ENCODE data around the gene UFSP1.

DNA sequence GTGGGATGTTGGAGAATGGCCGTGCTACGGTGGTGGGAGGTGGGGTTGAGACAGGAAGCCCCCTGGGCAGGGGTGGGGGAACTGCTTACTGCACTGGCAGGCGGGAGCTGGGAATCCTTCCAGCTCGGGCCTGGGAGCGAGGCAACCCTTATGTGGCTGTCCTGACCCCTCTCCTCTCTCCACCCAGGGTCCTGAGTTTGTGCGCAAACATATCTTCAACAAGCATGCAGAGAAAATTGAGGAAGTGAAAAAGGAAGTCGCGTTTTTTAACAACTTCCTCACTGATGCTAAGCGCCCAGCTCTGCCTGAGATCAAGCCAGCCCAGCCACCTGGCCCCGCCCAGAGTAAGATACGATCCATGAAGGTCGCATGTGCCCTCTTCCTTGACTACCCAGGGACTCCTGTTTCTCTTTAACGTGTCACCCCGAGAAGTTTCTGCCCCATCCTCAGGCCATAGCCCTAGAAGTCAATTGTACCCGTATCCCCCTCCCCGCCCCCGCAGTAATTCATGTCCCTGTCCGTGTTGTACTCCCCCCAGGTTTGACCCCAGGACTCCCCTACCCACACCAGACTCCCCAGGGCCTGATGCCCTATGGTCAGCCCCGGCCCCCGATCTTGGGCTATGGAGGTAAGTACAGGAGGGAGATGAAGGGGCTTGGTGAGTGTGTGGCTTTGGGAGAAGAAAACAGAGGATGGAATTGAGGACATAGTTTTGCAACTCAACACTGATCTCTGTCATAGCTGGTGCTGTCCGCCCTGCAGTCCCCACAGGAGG is 1.8 kb downstream of the UFSP1 start:
- TF ChIP-seq, protein P1, sequence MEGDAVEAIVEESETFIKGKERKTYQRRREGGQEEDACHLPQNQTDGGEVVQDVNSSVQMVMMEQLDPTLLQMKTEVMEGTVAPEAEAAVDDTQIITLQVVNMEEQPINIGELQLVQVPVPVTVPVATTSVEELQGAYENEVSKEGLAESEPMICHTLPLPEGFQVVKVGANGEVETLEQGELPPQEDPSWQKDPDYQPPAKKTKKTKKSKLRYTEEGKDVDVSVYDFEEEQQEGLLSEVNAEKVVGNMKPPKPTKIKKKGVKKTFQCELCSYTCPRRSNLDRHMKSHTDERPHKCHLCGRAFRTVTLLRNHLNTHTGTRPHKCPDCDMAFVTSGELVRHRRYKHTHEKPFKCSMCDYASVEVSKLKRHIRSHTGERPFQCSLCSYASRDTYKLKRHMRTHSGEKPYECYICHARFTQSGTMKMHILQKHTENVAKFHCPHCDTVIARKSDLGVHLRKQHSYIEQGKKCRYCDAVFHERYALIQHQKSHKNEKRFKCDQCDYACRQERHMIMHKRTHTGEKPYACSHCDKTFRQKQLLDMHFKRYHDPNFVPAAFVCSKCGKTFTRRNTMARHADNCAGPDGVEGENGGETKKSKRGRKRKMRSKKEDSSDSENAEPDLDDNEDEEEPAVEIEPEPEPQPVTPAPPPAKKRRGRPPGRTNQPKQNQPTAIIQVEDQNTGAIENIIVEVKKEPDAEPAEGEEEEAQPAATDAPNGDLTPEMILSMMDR (IDR thresholded peaks at IDR 0.05; ENCODE audit: poor library complexity), result no peak
- no peak for TF ChIP-seq EZH2 (IDR thresholded peaks at IDR 0.05; ENCODE audit: borderline replicate concordance)
